HG03558 (cell line): ENCODE data around the gene PPP3CA.
"Not testable (repeated sequence)": the region's sequence is repeated elsewhere in the genome, so short reads cannot be mapped to it uniquely, and the experiment has no call there.

ENCODE experiments used
- ATAC-seq: cut with Tn5 transposase; IDR thresholded peaks from one replicate; pipeline ENCODE4 v1.9.1; 2021; ENCODE audit warnings: moderate number of reproducible peaks; ENCODE audit not compliant: unreplicated experiment; ENCODE audit errors: extremely low read depth

PPP3CA gene

GRCh38 chr4:101187841-101188240 lies 159.5 kb downstream of the PPP3CA start:
- ATAC-seq, result no peak

- no peak for ATAC-seq
Measured at GRCh38 chr4:101186567-101187184, 160.7 kb downstream of the PPP3CA start.

- ATAC-seq, result no peak
Measured at GRCh38 chr4:101184668-101185067, 162.7 kb downstream of the PPP3CA start.

GRCh38 chr4:101183666-101184373 lies 163.5 kb downstream of the PPP3CA start:
- ATAC-seq, result no peak

- no peak for ATAC-seq
Measured at GRCh38 chr4:101183221-101183620, 164.1 kb downstream of the PPP3CA start.

- ATAC-seq, result not testable (repeated sequence)
Measured at GRCh38 chr4:101182688-101183087, 164.6 kb downstream of the PPP3CA start.

- no peak for ATAC-seq
Measured at GRCh38 chr4:101178731-101179130, 168.6 kb downstream of the PPP3CA start.

GRCh38 chr4:101177154-101177553 lies 170.2 kb downstream of the PPP3CA start:
- ATAC-seq, result no peak

GRCh38 chr4:101175896-101176676 lies 171.2 kb downstream of the PPP3CA start:
- no peak for ATAC-seq

- ATAC-seq, result no peak
Measured at GRCh38 chr4:101174679-101175345, 172.5 kb downstream of the PPP3CA start.

GRCh38 chr4:101172369-101172768 lies 175.0 kb downstream of the PPP3CA start:
- ATAC-seq, result no peak

GRCh38 chr4:101171747-101172146 lies 175.6 kb downstream of the PPP3CA start:
- no peak for ATAC-seq

GRCh38 chr4:101169044-101170014 lies 178.0 kb downstream of the PPP3CA start:
- peak; percentile 94 for ATAC-seq

GRCh38 chr4:101163936-101164335 lies 183.4 kb downstream of the PPP3CA start:
- no peak for ATAC-seq

GRCh38 chr4:101162990-101163380 lies 184.3 kb downstream of the PPP3CA start:
- ATAC-seq, result no peak

GRCh38 chr4:101160792-101161592 lies 186.3 kb downstream of the PPP3CA start:
- no peak for ATAC-seq

GRCh38 chr4:101158507-101158906 lies 188.8 kb downstream of the PPP3CA start:
- ATAC-seq, result no peak

- ATAC-seq, result no peak
Measured at GRCh38 chr4:101158134-101158482, 189.2 kb downstream of the PPP3CA start.
